ENCODE results near the gene DNAJC18.

Gene DNAJC18

DNA sequence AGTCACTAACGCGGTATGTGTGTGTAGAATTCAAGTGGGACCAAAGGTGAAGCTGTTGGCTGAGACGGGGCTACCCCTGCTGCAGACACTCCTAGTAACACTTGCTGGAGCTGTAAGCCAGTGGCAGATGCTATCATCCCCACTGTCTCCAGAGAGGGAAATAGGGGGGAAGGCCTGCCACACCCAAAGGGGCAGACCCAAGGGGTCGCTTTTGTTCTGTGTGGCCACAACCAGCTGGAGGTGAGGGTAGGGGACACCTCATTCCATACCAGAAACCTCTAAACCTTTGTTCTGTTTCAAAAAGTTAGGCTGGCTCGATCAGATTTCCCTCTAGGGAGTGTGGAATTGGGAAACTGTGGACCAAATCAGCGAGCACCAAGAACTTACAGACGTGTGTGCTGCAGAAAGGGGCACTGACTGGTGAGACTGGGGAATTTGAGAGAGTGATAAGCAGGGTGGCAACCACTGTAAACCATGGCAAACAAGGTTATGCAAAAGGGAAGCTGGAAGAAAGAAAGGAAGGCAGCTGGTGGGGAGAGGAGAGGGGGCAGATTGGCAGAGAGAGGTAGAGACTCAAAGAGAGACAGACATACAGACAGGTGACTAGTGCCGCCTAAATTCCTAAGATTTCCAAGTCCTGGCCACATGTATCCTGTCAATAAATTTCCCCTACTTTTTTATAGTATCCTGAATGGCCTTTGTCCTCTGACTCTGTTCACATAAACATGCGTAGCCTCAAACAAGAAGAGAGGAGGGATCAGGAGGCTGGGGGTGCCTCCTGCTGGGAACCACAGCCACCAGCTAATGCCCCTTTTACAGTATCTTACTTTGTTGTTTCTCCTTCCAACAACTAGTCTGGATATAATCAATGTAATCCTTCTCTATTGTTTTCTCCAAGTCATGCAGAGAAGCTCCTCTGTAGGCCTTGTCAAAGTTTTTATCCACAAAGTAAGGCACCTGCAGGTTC is 19.8 kb downstream of the DNAJC18 start:
- DNase-seq (ENCODE audit: low read depth in 2 of 2): no peak
- TF ChIP-seq, protein P1, sequence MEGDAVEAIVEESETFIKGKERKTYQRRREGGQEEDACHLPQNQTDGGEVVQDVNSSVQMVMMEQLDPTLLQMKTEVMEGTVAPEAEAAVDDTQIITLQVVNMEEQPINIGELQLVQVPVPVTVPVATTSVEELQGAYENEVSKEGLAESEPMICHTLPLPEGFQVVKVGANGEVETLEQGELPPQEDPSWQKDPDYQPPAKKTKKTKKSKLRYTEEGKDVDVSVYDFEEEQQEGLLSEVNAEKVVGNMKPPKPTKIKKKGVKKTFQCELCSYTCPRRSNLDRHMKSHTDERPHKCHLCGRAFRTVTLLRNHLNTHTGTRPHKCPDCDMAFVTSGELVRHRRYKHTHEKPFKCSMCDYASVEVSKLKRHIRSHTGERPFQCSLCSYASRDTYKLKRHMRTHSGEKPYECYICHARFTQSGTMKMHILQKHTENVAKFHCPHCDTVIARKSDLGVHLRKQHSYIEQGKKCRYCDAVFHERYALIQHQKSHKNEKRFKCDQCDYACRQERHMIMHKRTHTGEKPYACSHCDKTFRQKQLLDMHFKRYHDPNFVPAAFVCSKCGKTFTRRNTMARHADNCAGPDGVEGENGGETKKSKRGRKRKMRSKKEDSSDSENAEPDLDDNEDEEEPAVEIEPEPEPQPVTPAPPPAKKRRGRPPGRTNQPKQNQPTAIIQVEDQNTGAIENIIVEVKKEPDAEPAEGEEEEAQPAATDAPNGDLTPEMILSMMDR (IDR thresholded peaks at IDR 0.05; ENCODE audit: low read depth, low read length): no peak
- H3K4me3 ChIP-seq (replicated peaks in 1 of 2; ENCODE audit: low read depth in 2 of 2, low read length in 2 of 2): no peak overlapping the region

DNA sequence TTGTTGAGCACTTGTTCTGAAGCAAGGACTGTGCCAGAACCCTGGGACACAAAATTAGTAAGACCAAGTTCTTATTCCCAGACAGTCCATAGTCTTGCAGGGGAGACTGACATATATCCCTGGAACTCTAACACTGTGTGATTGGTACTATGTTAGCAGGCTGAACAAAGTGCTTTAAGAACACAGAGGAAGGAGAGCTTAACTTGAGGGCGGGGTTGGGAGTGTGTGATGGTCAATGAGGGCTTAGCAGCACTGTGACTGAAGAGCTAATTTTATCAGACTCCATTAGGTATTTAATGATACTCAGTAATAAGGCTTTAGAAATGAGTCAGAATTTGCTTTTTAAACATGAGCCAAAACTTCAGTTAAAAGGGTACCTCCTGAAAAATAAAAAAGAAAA is 20.5 kb downstream of the DNAJC18 start:
- DNase-seq (ENCODE audit: low read depth in 2 of 2): no peak
- TF ChIP-seq, protein P1 (IDR thresholded peaks at IDR 0.05; ENCODE audit: low read depth, low read length): no peak
- H3K4me3 ChIP-seq (replicated peaks in 1 of 2; ENCODE audit: low read depth in 2 of 2, low read length in 2 of 2): no peak overlapping the region

DNA sequence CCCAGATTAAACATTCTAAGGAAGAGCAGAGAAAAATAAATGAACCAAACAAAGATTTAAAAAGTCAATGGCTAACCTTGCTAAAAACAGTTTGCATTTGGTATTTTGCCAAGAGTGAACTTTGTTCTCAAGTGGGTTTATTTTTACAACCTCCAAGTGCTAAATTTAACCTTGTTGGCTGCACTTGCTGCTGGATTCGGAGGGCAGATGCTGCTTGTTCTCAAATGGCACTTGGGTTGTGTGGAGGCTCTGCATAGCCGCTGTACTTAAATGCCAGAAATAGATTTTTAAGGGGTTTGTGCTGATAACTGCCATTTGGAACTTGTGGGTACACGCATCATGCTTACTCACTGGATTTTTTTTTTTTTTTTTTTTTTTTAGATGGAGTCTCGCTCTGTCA is 22.1 kb downstream of the DNAJC18 start:
- no peak overlapping the region for H3K4me3 ChIP-seq (replicated peaks in 1 of 2; ENCODE audit: low read depth in 2 of 2, low read length in 2 of 2)
- peak in 1 of 2 donors; percentile 44 for DNase-seq (ENCODE audit: low read depth in 2 of 2)
- TF ChIP-seq, protein P1 (IDR thresholded peaks at IDR 0.05; ENCODE audit: low read depth, low read length): no peak

DNA sequence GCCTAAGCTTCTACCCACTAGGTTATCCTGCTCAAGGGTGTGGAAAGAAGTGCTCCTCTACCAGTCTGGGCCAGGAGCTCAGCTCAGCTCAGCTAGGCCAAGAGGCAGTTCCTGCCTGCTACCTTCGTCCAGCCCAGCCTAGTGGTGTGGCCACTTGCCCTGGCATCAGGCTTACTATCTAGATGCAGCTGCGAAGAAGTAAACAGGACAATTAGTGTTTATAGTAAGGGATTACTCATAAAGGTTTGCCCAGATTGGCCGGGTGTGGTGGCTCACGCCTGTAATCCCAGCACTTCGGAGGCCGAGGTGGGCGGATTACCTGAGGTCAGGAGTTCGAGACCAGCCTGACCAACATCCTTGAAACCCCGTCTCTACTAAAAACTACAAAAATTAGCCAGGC is 22.7 kb downstream of the DNAJC18 start:
- no peak for DNase-seq (ENCODE audit: low read depth in 2 of 2)
- TF ChIP-seq, protein P1 (IDR thresholded peaks at IDR 0.05; ENCODE audit: low read depth, low read length): no peak

DNA sequence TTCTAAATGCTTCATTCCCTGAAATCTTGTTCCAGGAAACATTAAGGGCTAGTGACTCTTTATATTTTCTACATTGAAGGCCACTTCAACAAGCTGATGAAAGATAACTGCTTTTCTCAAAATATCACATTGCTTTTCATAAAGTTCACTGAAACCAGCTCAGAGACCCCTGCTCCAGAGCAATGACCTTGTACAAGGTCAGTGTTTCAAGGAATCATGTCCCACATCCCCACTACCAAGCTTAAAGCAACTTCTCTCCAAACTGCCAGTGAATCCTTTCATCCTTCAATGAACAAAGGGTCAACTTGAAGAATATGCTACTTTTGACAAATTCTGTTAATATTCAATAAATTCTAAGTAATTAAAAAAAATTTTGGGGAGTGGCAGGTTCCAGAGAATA is 23.5 kb downstream of the DNAJC18 start:
- TF ChIP-seq, protein P1 (IDR thresholded peaks at IDR 0.05; ENCODE audit: low read depth, low read length): no peak
- no peak for DNase-seq (ENCODE audit: low read depth in 2 of 2)
- no peak overlapping the region for H3K4me3 ChIP-seq (replicated peaks in 1 of 2; ENCODE audit: low read depth in 2 of 2, low read length in 2 of 2)

More for the DNA sequence above, 22.7 kb downstream of the DNAJC18 start:
- H3K4me3 ChIP-seq (replicated peaks in 1 of 2; ENCODE audit: low read depth in 2 of 2, low read length in 2 of 2): no peak overlapping the region

DNA sequence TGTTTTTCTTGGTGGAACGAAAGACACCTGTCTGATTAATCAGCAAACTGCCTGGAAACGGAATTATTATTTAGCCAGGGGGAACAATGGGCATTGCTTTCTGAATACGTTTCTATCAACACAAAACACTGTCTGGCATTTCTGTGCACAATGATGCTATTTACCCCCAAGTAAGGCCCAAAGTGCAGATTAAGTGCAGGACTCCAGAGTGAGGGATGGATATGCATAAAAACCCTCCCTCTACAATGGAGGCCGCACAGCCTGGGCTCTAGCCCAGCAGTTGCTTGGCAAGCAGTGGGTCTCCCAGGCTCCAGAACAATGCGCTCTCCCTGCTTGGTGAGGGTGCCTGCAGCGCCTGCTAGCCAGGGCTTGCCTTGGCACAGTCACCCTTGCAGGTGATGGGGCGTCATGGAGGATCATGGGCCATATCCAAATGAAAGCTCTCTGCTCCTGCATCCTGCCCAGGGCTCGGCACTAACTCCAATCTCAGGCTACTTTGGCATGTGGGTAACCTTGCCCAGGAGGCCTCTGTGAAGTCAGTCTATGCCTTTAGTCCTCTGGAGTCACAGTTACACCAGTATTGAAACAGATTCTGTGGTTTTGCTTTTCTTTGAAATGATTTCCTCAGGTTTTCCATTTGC is 24.0 kb downstream of the DNAJC18 start:
- TF ChIP-seq, protein P1 (IDR thresholded peaks at IDR 0.05; ENCODE audit: low read depth, low read length): no peak
- H3K4me3 ChIP-seq (replicated peaks in 1 of 2; ENCODE audit: low read depth in 2 of 2, low read length in 2 of 2): no peak overlapping the region
- DNase-seq (ENCODE audit: low read depth in 2 of 2): no peak
